ENCODE measurements around the gene CCNB2.

GRCh38 chr15:59147666-59148065, 42.7 kb downstream of the CCNB2 start:
- TF ChIP-seq POLR2AphosphoS5 (IDR thresholded peaks at IDR 0.05; ENCODE audit: low read depth, low read length) (no peak), TAF1 (IDR thresholded peaks at IDR 0.05; ENCODE audit: low read depth, low read length) (no peak), POLR2A (IDR thresholded peaks at IDR 0.05; ENCODE audit: low read depth, low read length) (no peak), SPI1 (IDR thresholded peaks at IDR 0.05; ENCODE audit: low read depth, low read length) (no peak), POU2F2 (IDR thresholded peaks at IDR 0.05; ENCODE audit: low read depth, low read length) (no peak), PAX5 (IDR thresholded peaks at IDR 0.05; ENCODE audit: insufficient read depth, low read length, severe bottlenecking) (no peak)
